ENCODE results near the gene LANCL2. TPM values are rescaled to one million over a fixed set of nuclear protein-coding genes. Genes with fewer than 3 reads are reported as not detected.
A peak's percentile ranks its signal among the peaks of the same experiment; 100 is the strongest.

LANCL2 gene
- total RNA-seq, 4 donors from 2014 or later, result 16.9 to 59.3 (median 34.5) TPM

- Histone ChIP-seq H3K27me3 (no peaks in the 10 kb centered on the region), H3K4me1 (no peaks in the 10 kb centered on the region), H3K36me3 (no peaks in the 10 kb centered on the region), H3K27ac (no peak overlapping the region), H3K9me3 (no peaks in the 10 kb centered on the region), H3K4me3 (no peak overlapping the region)
- DNase-seq, result no peak
- TF ChIP-seq POLR2A (IDR thresholded peaks at IDR 0.05), result no peak
- TF ChIP-seq, protein P1, sequence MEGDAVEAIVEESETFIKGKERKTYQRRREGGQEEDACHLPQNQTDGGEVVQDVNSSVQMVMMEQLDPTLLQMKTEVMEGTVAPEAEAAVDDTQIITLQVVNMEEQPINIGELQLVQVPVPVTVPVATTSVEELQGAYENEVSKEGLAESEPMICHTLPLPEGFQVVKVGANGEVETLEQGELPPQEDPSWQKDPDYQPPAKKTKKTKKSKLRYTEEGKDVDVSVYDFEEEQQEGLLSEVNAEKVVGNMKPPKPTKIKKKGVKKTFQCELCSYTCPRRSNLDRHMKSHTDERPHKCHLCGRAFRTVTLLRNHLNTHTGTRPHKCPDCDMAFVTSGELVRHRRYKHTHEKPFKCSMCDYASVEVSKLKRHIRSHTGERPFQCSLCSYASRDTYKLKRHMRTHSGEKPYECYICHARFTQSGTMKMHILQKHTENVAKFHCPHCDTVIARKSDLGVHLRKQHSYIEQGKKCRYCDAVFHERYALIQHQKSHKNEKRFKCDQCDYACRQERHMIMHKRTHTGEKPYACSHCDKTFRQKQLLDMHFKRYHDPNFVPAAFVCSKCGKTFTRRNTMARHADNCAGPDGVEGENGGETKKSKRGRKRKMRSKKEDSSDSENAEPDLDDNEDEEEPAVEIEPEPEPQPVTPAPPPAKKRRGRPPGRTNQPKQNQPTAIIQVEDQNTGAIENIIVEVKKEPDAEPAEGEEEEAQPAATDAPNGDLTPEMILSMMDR (IDR thresholded peaks at IDR 0.05), result no peak
These were observed 84.9 kb downstream of the LANCL2 start for GRCh38 chr7:55449992-55450535.

GRCh38 chr7:55452971-55453370 is 87.8 kb downstream of the LANCL2 start:
- TF ChIP-seq POLR2A (IDR thresholded peaks at IDR 0.05), result no peak
- TF ChIP-seq, protein P1 (IDR thresholded peaks at IDR 0.05), result no peak
- Histone ChIP-seq H3K36me3 (no peaks in the 10 kb centered on the region), H3K4me3 (no peak overlapping the region), H3K4me1 (no peaks in the 10 kb centered on the region), H3K27ac (no peak overlapping the region), H3K27me3 (no peaks in the 10 kb centered on the region), H3K9me3 (no peaks in the 10 kb centered on the region)
- DNase-seq, result no peak

- Histone ChIP-seq H3K4me3 (no peak overlapping the region), H3K36me3 (no peaks in the 10 kb centered on the region), H3K27me3 (no peaks in the 10 kb centered on the region), H3K4me1 (no peaks in the 10 kb centered on the region), H3K9me3 (peaks cover 0 to 10% (median 0%) of the 10 kb centered on the region in 4 donors), H3K27ac (no peak overlapping the region)
- TF ChIP-seq POLR2A (IDR thresholded peaks at IDR 0.05), result no peak
- TF ChIP-seq, protein P1 (IDR thresholded peaks at IDR 0.05), result no peak
- DNase-seq, result no peak
These were observed 92.7 kb downstream of the LANCL2 start for GRCh38 chr7:55457801-55458200.

- H3K4me3 ChIP-seq, result no peak overlapping the region
- TF ChIP-seq POLR2A (IDR thresholded peaks at IDR 0.05), result no peak
- TF ChIP-seq, protein P1 (IDR thresholded peaks at IDR 0.05), result no peak
- H3K9me3 ChIP-seq, result peaks cover 0 to 10% (median 0%) of the 10 kb centered on the region in 4 donors
- H3K27me3 ChIP-seq, result no peaks in the 10 kb centered on the region
- no peak for DNase-seq
- H3K4me1 ChIP-seq, result no peaks in the 10 kb centered on the region
- H3K27ac ChIP-seq, result no peak overlapping the region
- no peaks in the 10 kb centered on the region for H3K36me3 ChIP-seq
These were observed 93.2 kb downstream of the LANCL2 start for GRCh38 chr7:55458351-55458750.

- Histone ChIP-seq H3K36me3 (peaks cover 0 to 31% (median 0%) of the 10 kb centered on the region in 3 donors), H3K9me3 (peaks cover 0 to 9% (median 0%) of the 10 kb centered on the region in 4 donors), H3K27me3 (no peaks in the 10 kb centered on the region), H3K27ac (no peak overlapping the region), H3K4me3 (no peak overlapping the region), H3K4me1 (no peaks in the 10 kb centered on the region)
- peak in 1 of 3 donors; percentile 11 for DNase-seq
- TF ChIP-seq, protein P1 (IDR thresholded peaks at IDR 0.05), result no peak
- no peak for TF ChIP-seq POLR2A (IDR thresholded peaks at IDR 0.05)
These were observed 98.6 kb downstream of the LANCL2 start for GRCh38 chr7:55463686-55464262.
